ENCODE measurements around the gene TTLL4. TPM values are rescaled to one million over a fixed set of nuclear protein-coding genes. Genes with fewer than 3 reads are reported as not detected.

The TTLL4 gene
- total and polyA plus RNA-seq, 5 donors = 5.4 to 15.8 (median 8.1) TPM

GRCh38 chr2:218745559-218746469, 35.2 kb downstream of the TTLL4 start:
- no peaks in the 10 kb centered on the region for H3K27me3 ChIP-seq (ENCODE audit: control insufficient read depth, insufficient read depth)
- 66% methylated on average over 10 of the region's 10 CpGs for WGBS
- peaks cover 4% of the 10 kb centered on the region for H3K4me1 ChIP-seq (ENCODE audit: control insufficient read depth, insufficient read depth, low read length)
- no peak overlapping the region for H3K4me3 ChIP-seq (ENCODE audit: low read length)
- peak; percentile 96 to 98 for ATAC-seq
- H3K27ac ChIP-seq (ENCODE audit: low read length) = peak overlapping the region; percentile 90
- peak; percentile 86 to 94 (median 89) for DNase-seq
- intact Hi-C loops (cut with DNase I) = no loop called here
- H3K9me3 ChIP-seq (ENCODE audit: control insufficient read depth, low read length) = no peaks in the 10 kb centered on the region

GRCh38 chr2:218746470-218746795, 35.8 kb downstream of the TTLL4 start:
- Histone ChIP-seq H3K9me3 (ENCODE audit: control insufficient read depth, low read length) (no peaks in the 10 kb centered on the region), H3K27me3 (ENCODE audit: control insufficient read depth, insufficient read depth) (no peaks in the 10 kb centered on the region), H3K27ac (ENCODE audit: low read length) (peak overlapping the region; percentile 82), H3K4me3 (ENCODE audit: low read length) (no peak overlapping the region), H3K4me1 (ENCODE audit: control insufficient read depth, insufficient read depth, low read length) (peaks cover 4% of the 10 kb centered on the region)
- intact Hi-C loops (cut with DNase I) = no loop called here
- DNase-seq (no peak), ATAC-seq (no peak)
- 83% methylated on average over 1 of the region's 1 CpG for WGBS

- peak; percentile 61 to 66 (median 62) for DNase-seq
- peak; percentile 24 to 53 for ATAC-seq
Observed at GRCh38 chr2:218746960-218747359, 36.3 kb downstream of the TTLL4 start.

GRCh38 chr2:218748741-218749441, 38.3 kb downstream of the TTLL4 start:
- no peaks in the 10 kb centered on the region for H3K9me3 ChIP-seq (ENCODE audit: control insufficient read depth, low read length)
- intact Hi-C loops (cut with DNase I) = no loop called here
- 89% methylated on average over 8 of the region's 8 CpGs for WGBS
- H3K4me3 ChIP-seq (ENCODE audit: low read length) = no peak overlapping the region
- H3K27me3 ChIP-seq (ENCODE audit: control insufficient read depth, insufficient read depth) = no peaks in the 10 kb centered on the region
- H3K4me1 ChIP-seq (ENCODE audit: control insufficient read depth, insufficient read depth, low read length) = peaks cover 4% of the 10 kb centered on the region
- ATAC-seq (no peak), DNase-seq (no peak)
- H3K27ac ChIP-seq (ENCODE audit: low read length) = no peak overlapping the region

More at GRCh38 chr2:218746960-218747359, 36.3 kb downstream of the TTLL4 start:
- Histone ChIP-seq H3K27me3 (ENCODE audit: control insufficient read depth, insufficient read depth) (no peaks in the 10 kb centered on the region), H3K9me3 (ENCODE audit: control insufficient read depth, low read length) (no peaks in the 10 kb centered on the region), H3K27ac (ENCODE audit: low read length) (peak overlapping the region; percentile 18), H3K4me3 (ENCODE audit: low read length) (no peak overlapping the region), H3K4me1 (ENCODE audit: control insufficient read depth, insufficient read depth, low read length) (peaks cover 4% of the 10 kb centered on the region)
- 87% methylated on average over 10 of the region's 10 CpGs for WGBS
- intact Hi-C loops (cut with DNase I) = no loop called here

- no peaks in the 10 kb centered on the region for H3K27me3 ChIP-seq (ENCODE audit: control insufficient read depth, insufficient read depth)
- H3K4me1 ChIP-seq (ENCODE audit: control insufficient read depth, insufficient read depth, low read length) = no peaks in the 10 kb centered on the region
- no peak for ATAC-seq
- no peak for DNase-seq
- H3K4me3 ChIP-seq (ENCODE audit: low read length) = no peak overlapping the region
- intact Hi-C loops (cut with DNase I) = no loop called here
- H3K27ac ChIP-seq (ENCODE audit: low read length) = no peak overlapping the region
- no peaks in the 10 kb centered on the region for H3K9me3 ChIP-seq (ENCODE audit: control insufficient read depth, low read length)
- 85% methylated on average over 3 of the region's 3 CpGs for whole genome bisulfite sequencing
Observed at GRCh38 chr2:218754201-218754600, 43.6 kb downstream of the TTLL4 start.

- Histone ChIP-seq H3K4me1 (ENCODE audit: control insufficient read depth, insufficient read depth, low read length) (no peaks in the 10 kb centered on the region), H3K27me3 (ENCODE audit: control insufficient read depth, insufficient read depth) (no peaks in the 10 kb centered on the region), H3K27ac (ENCODE audit: low read length) (no peak overlapping the region), H3K9me3 (ENCODE audit: control insufficient read depth, low read length) (no peaks in the 10 kb centered on the region), H3K4me3 (ENCODE audit: low read length) (no peak overlapping the region)
- DNase-seq (no peak), ATAC-seq (no peak)
- WGBS = 83% methylated on average over 7 of the region's 7 CpGs
- intact Hi-C loops (cut with DNase I) = no loop called here
Observed at GRCh38 chr2:218754781-218755180, 44.1 kb downstream of the TTLL4 start.

GRCh38 chr2:218755198-218755566, 44.5 kb downstream of the TTLL4 start:
- H3K4me1 ChIP-seq (ENCODE audit: control insufficient read depth, insufficient read depth, low read length) = no peaks in the 10 kb centered on the region
- no peak for DNase-seq
- WGBS = 95% methylated on average over 3 of the region's 3 CpGs
- no peaks in the 10 kb centered on the region for H3K9me3 ChIP-seq (ENCODE audit: control insufficient read depth, low read length)
- no peak overlapping the region for H3K27ac ChIP-seq (ENCODE audit: low read length)
- ATAC-seq = no peak
- no peaks in the 10 kb centered on the region for H3K27me3 ChIP-seq (ENCODE audit: control insufficient read depth, insufficient read depth)
- H3K4me3 ChIP-seq (ENCODE audit: low read length) = no peak overlapping the region
- intact Hi-C loops (cut with DNase I) = no loop called here

GRCh38 chr2:218755567-218756404, 45.2 kb downstream of the TTLL4 start:
- 95% methylated on average over 10 of the region's 10 CpGs for WGBS
- Histone ChIP-seq H3K4me1 (ENCODE audit: control insufficient read depth, insufficient read depth, low read length) (no peaks in the 10 kb centered on the region), H3K9me3 (ENCODE audit: control insufficient read depth, low read length) (no peaks in the 10 kb centered on the region), H3K27ac (ENCODE audit: low read length) (no peak overlapping the region), H3K4me3 (ENCODE audit: low read length) (no peak overlapping the region), H3K27me3 (ENCODE audit: control insufficient read depth, insufficient read depth) (no peaks in the 10 kb centered on the region)
- intact Hi-C loops (cut with DNase I) = no loop called here
- DNase-seq = no peak
- ATAC-seq = no peak

- Histone ChIP-seq H3K4me3 (ENCODE audit: low read length) (no peak overlapping the region), H3K4me1 (ENCODE audit: control insufficient read depth, insufficient read depth, low read length) (no peaks in the 10 kb centered on the region), H3K27ac (ENCODE audit: low read length) (no peak overlapping the region), H3K27me3 (ENCODE audit: control insufficient read depth, insufficient read depth) (no peaks in the 10 kb centered on the region), H3K9me3 (ENCODE audit: control insufficient read depth, low read length) (no peaks in the 10 kb centered on the region)
- intact Hi-C loops (cut with DNase I) = no loop called here
- 79% methylated on average over 6 of the region's 6 CpGs for WGBS
- no peak for ATAC-seq
- DNase-seq = no peak
Observed at GRCh38 chr2:218756599-218757377, 46.2 kb downstream of the TTLL4 start.

- intact Hi-C loops (cut with DNase I) = no loop called here
- DNase-seq = no peak
- Histone ChIP-seq H3K4me3 (ENCODE audit: low read length) (no peak overlapping the region), H3K4me1 (ENCODE audit: control insufficient read depth, insufficient read depth, low read length) (no peaks in the 10 kb centered on the region), H3K9me3 (ENCODE audit: control insufficient read depth, low read length) (no peaks in the 10 kb centered on the region), H3K27me3 (ENCODE audit: control insufficient read depth, insufficient read depth) (no peaks in the 10 kb centered on the region), H3K27ac (ENCODE audit: low read length) (no peak overlapping the region)
- ATAC-seq = no peak
- 80% methylated on average over 2 of the region's 2 CpGs for WGBS
Observed at GRCh38 chr2:218761795-218762194, 51.2 kb downstream of the TTLL4 start.

Measured in right cardiac atrium (tissue), 5 donors.